Activated naive CD8-positive, alpha-beta T cell (primary cell): ENCODE results near the gene PIK3C2G.

Experiments
- H3K27ac Mint-ChIP-seq: one replicate; pipeline ENCODE4 v1.8.0; 2021; ENCODE audit warnings: mixed read lengths
- H3K27me3 Mint-ChIP-seq: one replicate; pipeline ENCODE4 v1.8.0; 2021; ENCODE audit warnings: mixed read lengths
- H3K36me3 Mint-ChIP-seq: one replicate; pipeline ENCODE4 v1.8.0; 2021; ENCODE audit warnings: mixed read lengths
- H3K4me1 Mint-ChIP-seq: one replicate; pipeline ENCODE4 v1.8.0; 2021; ENCODE audit warnings: low read depth, mixed read lengths
- H3K4me3 Mint-ChIP-seq: one replicate; pipeline ENCODE4 v1.8.0; 2021; ENCODE audit warnings: mild to moderate bottlenecking, mixed read lengths
- H3K9me3 Mint-ChIP-seq: one replicate; pipeline ENCODE4 v1.8.0; 2021; ENCODE audit warnings: low read depth, mixed read lengths

Gene PIK3C2G

GRCh38 chr12:18352312-18352711 is 91.0 kb downstream of the PIK3C2G start:
- H3K36me3 Mint-ChIP-seq: no peaks in the 10 kb centered on the region
- no peaks in the 10 kb centered on the region for H3K9me3 Mint-ChIP-seq
- no peaks in the 10 kb centered on the region for H3K4me1 Mint-ChIP-seq
- H3K27me3 Mint-ChIP-seq: no peaks in the 10 kb centered on the region
- no peak overlapping the region for H3K4me3 Mint-ChIP-seq
- H3K27ac Mint-ChIP-seq: no peak overlapping the region

GRCh38 chr12:18355429-18355828 is 94.1 kb downstream of the PIK3C2G start:
- peaks cover 12% of the 10 kb centered on the region for H3K9me3 Mint-ChIP-seq
- no peak overlapping the region for H3K4me3 Mint-ChIP-seq
- no peak overlapping the region for H3K27ac Mint-ChIP-seq
- no peaks in the 10 kb centered on the region for H3K27me3 Mint-ChIP-seq
- no peaks in the 10 kb centered on the region for H3K4me1 Mint-ChIP-seq
- no peaks in the 10 kb centered on the region for H3K36me3 Mint-ChIP-seq

- no peaks in the 10 kb centered on the region for H3K36me3 Mint-ChIP-seq
Measured at GRCh38 chr12:18358077-18358476, 96.8 kb downstream of the PIK3C2G start.

GRCh38 chr12:18358930-18359329 is 97.6 kb downstream of the PIK3C2G start:
- Mint-ChIP-seq H3K9me3 (peaks cover 20% of the 10 kb centered on the region), H3K4me1 (no peaks in the 10 kb centered on the region), H3K27me3 (no peaks in the 10 kb centered on the region), H3K4me3 (no peak overlapping the region), H3K27ac (no peak overlapping the region), H3K36me3 (no peaks in the 10 kb centered on the region)

More at GRCh38 chr12:18358077-18358476, 96.8 kb downstream of the PIK3C2G start:
- no peak overlapping the region for H3K4me3 Mint-ChIP-seq
- no peaks in the 10 kb centered on the region for H3K4me1 Mint-ChIP-seq
- no peaks in the 10 kb centered on the region for H3K27me3 Mint-ChIP-seq
- peaks cover 16% of the 10 kb centered on the region for H3K9me3 Mint-ChIP-seq
- no peak overlapping the region for H3K27ac Mint-ChIP-seq

- H3K4me1 Mint-ChIP-seq: no peaks in the 10 kb centered on the region
- no peak overlapping the region for H3K27ac Mint-ChIP-seq
- H3K9me3 Mint-ChIP-seq: peaks cover 24% of the 10 kb centered on the region
Measured at GRCh38 chr12:18361433-18361832, 100.1 kb downstream of the PIK3C2G start.

GRCh38 chr12:18363321-18363720 is 102.0 kb downstream of the PIK3C2G start:
- H3K36me3 Mint-ChIP-seq: no peaks in the 10 kb centered on the region
- no peaks in the 10 kb centered on the region for H3K4me1 Mint-ChIP-seq
- H3K4me3 Mint-ChIP-seq: no peak overlapping the region
- H3K9me3 Mint-ChIP-seq: peaks cover 24% of the 10 kb centered on the region
- no peaks in the 10 kb centered on the region for H3K27me3 Mint-ChIP-seq
- H3K27ac Mint-ChIP-seq: no peak overlapping the region

More at GRCh38 chr12:18361433-18361832, 100.1 kb downstream of the PIK3C2G start:
- H3K4me3 Mint-ChIP-seq: no peak overlapping the region
- H3K27me3 Mint-ChIP-seq: no peaks in the 10 kb centered on the region
- H3K36me3 Mint-ChIP-seq: no peaks in the 10 kb centered on the region

GRCh38 chr12:18368594-18368993 is 107.3 kb downstream of the PIK3C2G start:
- Mint-ChIP-seq H3K27ac (no peak overlapping the region), H3K4me3 (no peak overlapping the region), H3K4me1 (no peaks in the 10 kb centered on the region), H3K27me3 (no peaks in the 10 kb centered on the region), H3K9me3 (peaks cover 13% of the 10 kb centered on the region), H3K36me3 (no peaks in the 10 kb centered on the region)

- H3K36me3 Mint-ChIP-seq: no peaks in the 10 kb centered on the region
Measured at GRCh38 chr12:18373181-18373580, 111.9 kb downstream of the PIK3C2G start.

GRCh38 chr12:18375131-18375530 is 113.8 kb downstream of the PIK3C2G start:
- Mint-ChIP-seq H3K27ac (no peak overlapping the region), H3K4me3 (no peak overlapping the region), H3K9me3 (peaks cover 11% of the 10 kb centered on the region), H3K36me3 (no peaks in the 10 kb centered on the region), H3K27me3 (no peaks in the 10 kb centered on the region), H3K4me1 (no peaks in the 10 kb centered on the region)

More at GRCh38 chr12:18373181-18373580, 111.9 kb downstream of the PIK3C2G start:
- Mint-ChIP-seq H3K27me3 (no peaks in the 10 kb centered on the region), H3K27ac (no peak overlapping the region), H3K4me1 (no peaks in the 10 kb centered on the region), H3K9me3 (peaks cover 12% of the 10 kb centered on the region), H3K4me3 (no peak overlapping the region)

GRCh38 chr12:18375583-18375982 is 114.3 kb downstream of the PIK3C2G start:
- no peaks in the 10 kb centered on the region for H3K36me3 Mint-ChIP-seq

GRCh38 chr12:18382236-18382885 is 121.0 kb downstream of the PIK3C2G start:
- peaks cover 12% of the 10 kb centered on the region for H3K9me3 Mint-ChIP-seq
- no peaks in the 10 kb centered on the region for H3K36me3 Mint-ChIP-seq
- no peak overlapping the region for H3K4me3 Mint-ChIP-seq
- H3K4me1 Mint-ChIP-seq: no peaks in the 10 kb centered on the region
- no peak overlapping the region for H3K27ac Mint-ChIP-seq
- H3K27me3 Mint-ChIP-seq: no peaks in the 10 kb centered on the region

More at GRCh38 chr12:18375583-18375982, 114.3 kb downstream of the PIK3C2G start:
- Mint-ChIP-seq H3K9me3 (peaks cover 6% of the 10 kb centered on the region), H3K4me3 (no peak overlapping the region), H3K27ac (no peak overlapping the region), H3K27me3 (no peaks in the 10 kb centered on the region), H3K4me1 (no peaks in the 10 kb centered on the region)

GRCh38 chr12:18383203-18383602 is 121.9 kb downstream of the PIK3C2G start:
- H3K4me3 Mint-ChIP-seq: no peak overlapping the region
- no peak overlapping the region for H3K27ac Mint-ChIP-seq
- H3K4me1 Mint-ChIP-seq: no peaks in the 10 kb centered on the region
- H3K9me3 Mint-ChIP-seq: peaks cover 12% of the 10 kb centered on the region
- H3K36me3 Mint-ChIP-seq: no peaks in the 10 kb centered on the region
- H3K27me3 Mint-ChIP-seq: no peaks in the 10 kb centered on the region

GRCh38 chr12:18387706-18388105 is 126.4 kb downstream of the PIK3C2G start:
- peaks cover 14% of the 10 kb centered on the region for H3K9me3 Mint-ChIP-seq
- H3K27me3 Mint-ChIP-seq: no peaks in the 10 kb centered on the region
- H3K4me3 Mint-ChIP-seq: no peak overlapping the region
- H3K27ac Mint-ChIP-seq: no peak overlapping the region
- H3K4me1 Mint-ChIP-seq: no peaks in the 10 kb centered on the region
- no peaks in the 10 kb centered on the region for H3K36me3 Mint-ChIP-seq

- H3K9me3 Mint-ChIP-seq: peaks cover 17% of the 10 kb centered on the region
- no peaks in the 10 kb centered on the region for H3K4me1 Mint-ChIP-seq
- H3K4me3 Mint-ChIP-seq: no peak overlapping the region
- H3K36me3 Mint-ChIP-seq: no peaks in the 10 kb centered on the region
- H3K27me3 Mint-ChIP-seq: no peaks in the 10 kb centered on the region
- no peak overlapping the region for H3K27ac Mint-ChIP-seq
Measured at GRCh38 chr12:18389820-18390219, 128.5 kb downstream of the PIK3C2G start.

- Mint-ChIP-seq H3K27ac (no peak overlapping the region), H3K9me3 (peaks cover 12% of the 10 kb centered on the region), H3K4me1 (no peaks in the 10 kb centered on the region), H3K4me3 (no peak overlapping the region), H3K36me3 (no peaks in the 10 kb centered on the region), H3K27me3 (no peaks in the 10 kb centered on the region)
Measured at GRCh38 chr12:18391151-18391550, 129.8 kb downstream of the PIK3C2G start.

- Mint-ChIP-seq H3K4me3 (no peak overlapping the region), H3K27me3 (no peaks in the 10 kb centered on the region), H3K4me1 (no peaks in the 10 kb centered on the region), H3K36me3 (no peaks in the 10 kb centered on the region), H3K27ac (no peak overlapping the region), H3K9me3 (peaks cover 10% of the 10 kb centered on the region)
Measured at GRCh38 chr12:18394742-18395141, 133.4 kb downstream of the PIK3C2G start.
